CD4-positive, alpha-beta T cell treated with Interleukin-4 for 4 hours (primary cell): ENCODE results near the gene ITGAE.
A peak's percentile ranks its signal among the peaks of the same experiment; 100 is the strongest.
"Not testable (repeated sequence)": the region's sequence is repeated elsewhere in the genome, so short reads cannot be mapped to it uniquely, and the experiment has no call there.

ENCODE experiments used
- DNase-seq: peaks from one replicate; pipeline ENCODE4 v3.0.0-alpha.2; 2020

The ITGAE gene

GRCh38 chr17:3723556-3724377, 77.2 kb downstream of the ITGAE start, which contains the start of gene HASPIN:
HASPIN (plus strand) TSS chr17:3723903; CDS start chr17:3723936, 33 bp downstream.
- DNase-seq, result peak; percentile 87

GRCh38 chr17:3723188-3723555, 77.8 kb downstream of the ITGAE start:
- DNase-seq, result no peak

DNA sequence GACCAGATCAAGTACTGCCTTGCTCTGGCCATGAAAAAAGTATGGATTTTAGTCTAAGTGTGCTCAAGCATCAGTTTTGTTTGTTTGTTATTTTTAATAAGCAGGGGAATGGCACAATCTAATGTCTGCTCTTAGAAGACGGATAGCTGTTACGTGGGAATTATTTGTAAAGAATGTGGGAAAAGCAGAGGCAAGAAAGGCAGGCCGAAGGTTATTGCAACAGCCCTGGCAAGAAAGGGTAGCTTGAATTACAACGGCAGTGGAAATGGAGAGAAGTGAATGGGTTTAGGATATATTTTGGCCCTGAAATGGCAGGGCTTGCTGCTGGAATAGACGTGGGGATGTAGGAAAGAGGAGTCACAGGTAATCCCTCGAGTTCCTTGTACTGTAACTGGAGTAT, 78.3 kb downstream of the ITGAE start:
- no peak for DNase-seq

DNA sequence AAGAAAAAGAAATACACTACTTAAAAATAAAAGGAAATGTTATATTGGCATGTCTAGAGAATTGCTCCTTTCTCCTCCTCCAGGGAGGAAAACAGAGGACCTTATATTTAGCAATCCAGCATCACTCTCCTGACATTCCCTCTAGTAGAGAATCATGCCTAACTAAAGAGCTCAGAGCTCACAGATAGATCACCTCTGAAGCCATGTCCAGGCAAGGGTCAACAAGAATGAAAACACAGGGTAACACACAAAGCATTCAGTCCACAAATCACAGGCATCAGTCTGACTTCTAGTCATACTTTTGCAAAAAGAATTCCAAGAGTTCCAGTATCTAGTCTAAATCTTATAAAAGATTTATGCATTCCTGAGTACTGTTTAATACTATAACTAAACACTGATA, 81.7 kb downstream of the ITGAE start:
- no peak for DNase-seq

- DNase-seq, result no peak
These were observed 82.8 kb downstream of the ITGAE start for GRCh38 chr17:3718201-3718600.

- DNase-seq, result no peak
These were observed 85.7 kb downstream of the ITGAE start for GRCh38 chr17:3715296-3715695.

DNA sequence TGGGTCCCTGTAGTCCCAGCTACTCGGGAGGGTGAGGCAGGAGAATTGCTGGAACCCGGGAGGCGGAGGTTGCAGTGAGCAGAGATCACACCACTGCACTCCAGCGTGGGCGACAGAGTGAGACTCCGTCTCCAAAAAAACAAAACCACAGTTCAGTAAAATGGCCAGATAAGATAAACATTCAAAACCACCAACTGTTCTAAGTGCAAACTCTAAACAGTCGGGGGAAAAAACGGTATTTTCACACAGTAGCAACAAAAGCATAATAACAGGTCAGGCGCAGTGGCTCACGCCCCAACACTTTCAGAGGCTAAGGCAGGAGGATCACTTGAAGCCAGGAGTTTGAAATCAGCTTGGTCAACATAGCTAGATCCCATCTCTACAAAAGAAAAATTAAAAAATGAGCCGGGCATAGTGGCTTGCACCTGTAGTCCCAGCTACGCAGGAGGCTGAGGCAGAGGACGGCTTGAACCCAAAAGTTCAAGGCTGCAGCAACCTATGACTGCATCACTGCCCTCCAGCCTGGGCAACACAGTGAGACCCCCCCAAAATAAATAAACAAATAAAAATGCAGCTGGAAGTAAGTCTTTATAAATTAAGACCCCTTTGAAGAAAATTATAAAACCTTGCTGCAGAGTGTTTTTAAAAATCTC, 88.1 kb downstream of the ITGAE start:
- peak; percentile 37 for DNase-seq

DNA sequence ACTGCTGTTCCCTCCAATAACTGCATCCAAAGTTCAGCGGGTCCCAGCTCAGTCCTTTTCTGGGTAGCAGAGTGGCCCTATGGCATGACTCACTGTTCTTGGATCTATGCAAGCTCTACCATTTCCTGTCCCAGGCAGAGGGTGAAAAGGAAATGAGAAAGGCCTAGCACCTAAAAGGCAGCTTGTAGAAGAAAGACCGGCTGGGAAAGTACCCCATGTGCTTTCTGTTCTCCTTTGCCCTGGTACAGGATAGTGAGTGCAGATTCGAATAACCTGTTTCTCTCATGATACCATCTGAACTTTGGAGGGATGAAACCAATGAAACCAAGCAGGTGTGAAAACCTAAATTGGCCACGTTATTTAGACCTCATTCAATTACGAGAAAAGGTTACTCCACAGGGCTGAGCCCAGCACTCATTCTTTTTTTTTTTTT, 90.0 kb downstream of the ITGAE start:
- DNase-seq, result peak; percentile 96

DNA sequence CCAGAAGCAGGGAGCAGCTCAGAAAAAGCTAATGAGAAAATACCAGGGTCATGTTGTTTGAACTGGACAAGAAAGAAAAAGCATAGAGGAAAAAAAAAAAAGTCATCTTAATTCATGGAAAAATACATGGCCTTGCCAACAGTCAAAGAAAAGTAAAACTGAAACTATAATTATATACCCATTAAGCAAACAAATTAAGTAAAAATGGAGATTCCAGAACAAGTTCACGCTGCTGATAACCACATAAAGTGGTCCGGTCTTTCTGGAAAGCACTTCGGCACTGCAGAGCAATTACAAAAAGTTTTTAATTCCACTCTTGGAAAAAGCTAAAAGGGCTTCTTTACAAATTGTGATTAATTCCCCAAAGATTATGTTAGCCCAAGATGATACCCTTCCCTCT, 92.6 kb downstream of the ITGAE start:
- DNase-seq, result no peak

DNA sequence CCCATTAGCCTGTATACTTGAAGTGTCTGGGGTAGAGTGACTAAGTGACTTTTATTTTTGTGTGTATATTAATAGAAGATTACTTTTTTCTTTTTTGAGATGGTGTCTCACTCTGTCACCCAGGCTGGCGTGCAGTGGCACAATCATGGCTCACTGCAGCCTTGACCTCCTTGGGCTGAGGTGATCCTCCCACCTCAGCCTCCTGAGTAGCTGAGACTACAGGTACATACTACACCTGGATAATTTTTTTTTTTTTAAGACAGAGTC, 95.3 kb downstream of the ITGAE start:
- DNase-seq, result not testable (repeated sequence)

DNA sequence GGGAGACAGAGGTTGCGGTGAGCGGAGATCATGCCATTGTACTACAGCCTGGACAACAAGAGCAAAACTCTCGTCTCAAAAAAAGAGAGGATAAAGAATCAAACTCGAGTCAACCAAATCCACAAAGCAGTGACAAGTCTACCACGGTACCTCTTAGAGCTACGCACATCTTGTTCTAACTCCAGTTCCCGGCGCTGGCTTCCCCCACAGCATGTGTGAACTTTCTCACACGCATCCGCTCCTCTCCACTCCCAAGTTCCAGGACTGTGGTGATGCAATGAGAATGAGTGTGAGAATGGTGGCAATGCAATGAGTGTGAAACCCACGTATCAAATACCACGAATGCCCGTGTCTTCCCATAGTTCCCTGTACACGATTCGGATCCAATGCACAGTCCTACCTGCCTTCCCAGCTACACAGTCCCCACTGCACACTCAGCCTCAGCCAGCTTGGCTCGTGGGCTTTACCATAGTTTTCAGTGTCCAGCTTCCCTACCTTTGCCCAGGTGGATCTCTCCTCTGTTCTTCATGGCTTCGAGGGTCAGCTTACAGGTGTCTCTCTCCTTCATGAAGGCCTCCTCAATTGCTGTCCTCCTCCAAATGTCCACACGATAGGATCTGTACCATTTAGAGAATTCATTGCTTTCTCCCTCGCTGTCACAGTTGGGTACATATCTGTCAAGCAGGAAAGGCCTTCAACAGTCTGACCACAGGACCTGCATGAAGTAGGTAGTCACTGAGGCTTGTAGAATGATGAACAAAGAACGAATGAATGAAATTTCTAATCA, 95.9 kb downstream of the ITGAE start:
- no peak for DNase-seq

DNA sequence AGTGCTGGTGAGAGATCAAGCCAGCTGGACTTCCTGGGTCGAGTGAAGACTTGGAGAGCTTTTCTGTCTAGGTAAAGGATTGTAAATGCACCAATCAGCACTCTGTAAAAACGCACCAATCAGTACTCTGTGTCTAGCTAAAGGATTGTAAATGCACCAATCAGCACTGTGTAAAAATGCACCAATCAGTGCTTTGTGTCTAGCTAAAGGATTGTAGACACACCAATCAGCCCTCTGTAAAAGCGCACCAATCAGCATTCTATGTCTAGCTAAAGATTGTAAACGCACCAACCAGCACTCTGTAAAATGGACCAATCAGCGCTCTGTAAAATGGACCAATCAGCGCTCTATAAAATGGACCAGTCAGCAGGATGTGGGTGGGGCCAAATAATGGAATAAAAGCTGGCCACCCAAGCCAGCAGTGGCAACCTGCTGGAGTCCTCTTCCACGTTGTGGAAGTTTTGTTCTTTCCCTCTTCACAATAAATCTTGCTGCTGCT, 98.9 kb downstream of the ITGAE start:
- not testable (repeated sequence) for DNase-seq

- no peak for DNase-seq
These were observed 101.0 kb downstream of the ITGAE start for GRCh38 chr17:3699951-3700350.

- no peak for DNase-seq
These were observed 102.8 kb downstream of the ITGAE start for GRCh38 chr17:3698139-3698538.

DNA sequence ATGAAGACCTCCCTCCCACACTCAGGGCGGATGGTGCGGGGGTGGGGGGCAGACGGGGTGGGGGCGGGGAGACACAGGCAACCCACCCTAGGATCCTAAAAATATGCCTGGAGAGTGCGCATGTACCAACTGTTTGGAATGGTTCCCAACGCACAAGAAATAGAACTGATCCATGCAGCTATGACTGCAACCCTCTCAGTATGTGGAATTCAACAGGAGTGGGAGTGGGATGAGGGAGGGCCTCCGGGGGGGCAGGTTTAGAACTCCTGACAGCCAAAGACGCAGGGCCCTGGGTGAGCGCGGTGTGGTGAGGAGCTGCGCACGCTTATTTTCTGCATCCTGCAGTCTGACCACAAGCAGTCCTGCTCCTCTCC, 103.9 kb downstream of the ITGAE start:
- no peak for DNase-seq

DNA sequence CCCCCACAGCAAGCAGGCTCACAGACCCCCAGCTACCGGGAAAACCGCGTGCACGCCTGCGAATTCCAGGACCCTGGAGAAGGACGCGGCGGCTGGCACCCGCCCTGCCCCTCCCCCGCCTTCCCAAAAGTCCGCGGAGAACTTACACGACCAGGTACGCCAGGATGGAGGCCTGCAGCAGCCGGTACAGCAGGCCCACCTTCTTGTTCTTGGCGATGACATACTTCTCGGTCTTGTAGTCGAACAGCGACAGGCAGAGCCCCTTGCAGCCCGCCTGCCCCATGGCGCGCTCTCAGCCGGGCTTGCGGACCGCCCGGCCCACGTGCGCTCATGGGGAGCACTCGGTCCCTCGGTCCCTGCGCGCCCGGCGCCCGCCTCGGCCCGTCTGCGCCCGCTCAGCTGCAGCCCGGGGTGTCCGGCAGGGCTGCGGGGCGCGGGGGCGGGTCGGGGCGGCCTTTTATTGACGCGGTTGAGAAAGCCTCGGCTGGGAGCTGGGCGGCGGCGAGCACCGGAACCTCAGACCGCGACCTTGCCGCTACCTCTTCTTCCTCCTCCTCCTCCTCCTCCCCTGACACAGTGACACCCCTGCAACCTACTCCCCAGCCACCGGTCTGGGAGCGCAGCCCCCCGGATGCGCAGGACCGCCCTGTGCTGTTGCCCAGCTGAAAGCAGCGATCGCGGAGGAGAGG, 105.1 kb downstream of the ITGAE start, which contains the start of gene P2RX5:
Gene P2RX5, minus strand, starts transcription at position 433 of the 689 bp plus-strand sequence. Its CDS starts 150 bp downstream, at position 283.
- DNase-seq, result peak; percentile 35

DNA sequence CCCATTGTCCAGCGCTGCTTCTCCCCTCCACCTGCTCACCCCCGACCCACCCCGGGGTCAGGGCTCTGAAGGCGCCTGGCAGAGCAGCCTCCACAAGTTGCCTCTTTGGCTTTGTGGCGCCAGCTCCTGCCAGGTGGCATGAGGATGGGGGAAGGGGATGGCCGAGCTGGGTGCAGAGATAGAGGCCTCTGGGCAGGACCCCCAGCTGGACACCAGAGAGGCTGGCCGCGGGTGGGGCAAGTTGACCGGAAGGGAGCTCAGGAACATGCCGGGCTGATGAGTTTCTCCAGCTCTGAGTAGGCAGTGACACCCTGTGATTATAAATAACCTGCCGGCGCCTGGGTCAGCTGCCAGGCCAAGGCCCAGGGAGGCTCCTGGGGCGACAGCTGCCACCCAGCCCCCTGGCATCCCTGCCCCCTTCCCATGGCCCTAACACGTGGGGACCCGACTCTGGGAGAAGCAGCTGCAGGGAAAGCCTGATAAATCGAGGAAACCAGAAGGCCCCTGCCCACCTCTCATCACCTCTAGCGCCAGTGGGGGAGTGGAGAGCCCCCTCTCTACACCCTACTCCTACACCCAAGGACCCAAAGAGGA, 105.8 kb downstream of the ITGAE start:
- DNase-seq, result no peak

GRCh38 chr17:3693829-3694231, 107.2 kb downstream of the ITGAE start:
- peak; percentile 55 for DNase-seq

DNA sequence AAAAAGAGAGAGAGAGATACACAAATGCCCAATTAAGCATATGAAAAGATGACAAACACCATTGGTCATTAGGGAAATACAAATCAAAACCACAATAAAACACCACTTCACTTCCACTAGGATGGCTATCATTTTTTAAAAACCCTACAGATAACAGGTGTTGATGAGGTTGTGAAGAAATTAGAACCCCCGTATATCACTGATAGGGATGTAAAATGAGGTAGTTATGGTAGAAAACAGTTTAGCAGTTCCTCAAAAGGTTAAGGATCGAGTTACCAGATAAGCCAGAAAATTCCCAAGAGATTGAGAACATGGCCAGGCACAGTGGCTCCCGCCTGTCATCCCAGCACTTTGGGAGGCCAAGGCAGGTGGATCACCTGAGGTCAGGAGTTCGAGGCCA, 107.8 kb downstream of the ITGAE start:
- DNase-seq, result no peak

GRCh38 chr17:3692346-3692745, 108.6 kb downstream of the ITGAE start:
- DNase-seq, result no peak

DNA sequence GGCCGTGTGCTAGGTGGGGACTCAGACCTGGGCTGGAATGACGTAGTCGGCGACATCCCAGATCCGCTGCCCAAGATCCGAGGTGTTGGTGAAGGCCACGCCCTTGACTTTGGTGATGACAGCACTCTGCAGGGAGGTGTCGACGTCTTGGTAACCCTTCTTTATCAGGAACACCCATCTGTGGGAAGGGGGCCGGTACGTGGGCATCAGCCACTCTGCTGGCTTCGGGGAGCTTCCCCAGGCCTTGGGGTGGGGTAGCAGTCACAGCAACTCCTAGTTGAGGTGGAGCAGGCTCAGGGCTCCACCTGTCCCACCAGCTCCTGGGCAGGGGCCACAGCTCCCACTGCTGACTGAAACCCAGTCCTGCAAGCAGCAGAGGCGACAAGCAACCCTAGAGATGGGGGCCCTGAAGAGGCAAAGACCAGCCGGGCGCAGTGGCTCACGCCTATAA, 109.3 kb downstream of the ITGAE start:
- no peak for DNase-seq

DNA sequence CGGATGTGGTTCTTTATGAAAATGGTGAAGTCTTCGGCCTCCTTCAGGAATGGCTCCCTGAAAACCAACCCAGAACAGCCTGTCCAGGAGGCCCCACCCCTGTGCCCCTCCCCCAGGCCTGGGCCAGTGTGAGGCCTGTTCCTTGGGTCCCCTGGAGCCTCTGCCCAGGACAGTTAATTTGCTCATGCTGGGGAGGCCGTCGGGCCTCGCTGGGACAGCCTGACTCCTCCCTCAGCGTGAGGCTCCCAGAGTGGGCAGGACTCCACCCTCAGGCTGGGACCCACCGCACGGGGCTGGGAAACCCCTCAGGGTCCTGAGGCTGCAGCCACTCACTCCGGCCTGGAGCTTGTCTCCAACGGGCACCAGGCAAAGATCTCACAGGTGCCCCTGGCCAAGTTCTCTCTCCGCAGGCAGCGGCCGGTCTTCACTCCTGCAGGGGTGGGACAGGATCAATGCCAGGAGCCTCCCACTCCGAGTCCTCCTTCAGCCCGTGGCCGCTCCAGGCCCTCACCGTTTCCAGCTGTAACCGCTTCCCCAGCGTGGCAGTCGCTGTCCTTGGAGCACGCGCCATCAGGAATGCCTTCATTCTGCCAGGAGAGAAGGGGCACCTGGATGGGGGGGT, 110.8 kb downstream of the ITGAE start:
- DNase-seq, result no peak
